Activated T-helper 2 cell treated with anti-CD3 and anti-CD28 coated beads, Interferon-gamma antibody, Interleukin-2, Interleukin-4, amounts not matched to agents 10 μg/mL and 5 μg/mL and 100 μg/mL, durations not matched to agents 14 hours and 24 hours and 36 hours (primary cell): ENCODE results near the gene GRID1. TPM values are rescaled to one million over a fixed set of nuclear protein-coding genes. Genes with fewer than 3 reads are reported as not detected.
"Not testable (repeated sequence)": the region's sequence is repeated elsewhere in the genome, so short reads cannot be mapped to it uniquely, and the experiment has no call there.

Experiments used
- DNase-seq: peaks from one replicate; pipeline ENCODE4 v3.0.0; 2021; ENCODE audit warnings: low spot score
- H3K27ac Mint-ChIP-seq: one replicate; pipeline ENCODE4 v1.8.0; 2021; ENCODE audit warnings: mixed read lengths
- H3K27me3 Mint-ChIP-seq: one replicate; pipeline ENCODE4 v1.8.0; 2021; ENCODE audit warnings: low read depth, mixed read lengths
- H3K36me3 Mint-ChIP-seq: one replicate; pipeline ENCODE4 v1.8.0; 2021; ENCODE audit warnings: low read depth, mixed read lengths
- H3K4me1 Mint-ChIP-seq: one replicate; pipeline ENCODE4 v1.8.0; 2021; ENCODE audit warnings: low read depth, mixed read lengths
- H3K4me3 Mint-ChIP-seq: one replicate; pipeline ENCODE4 v1.8.0; 2021; ENCODE audit warnings: low read depth, mild to moderate bottlenecking, moderate library complexity, mixed read lengths
- H3K9me3 Mint-ChIP-seq: one replicate; pipeline ENCODE4 v1.8.0; 2021; ENCODE audit warnings: mixed read lengths
- intact Hi-C: fragments of 100-400 bp; cut with micrococcal nuclease; formaldehyde crosslinking; loops from one replicate; pipeline ENCODE4 v1.15.1; 2023
- total RNA-seq: library from RNA; stranded (reverse); gene quantifications from 2 replicates; pipeline ENCODE4 v1.2.3, GENCODE V29; 2022

Gene GRID1
- total RNA-seq, 1 donor from 2014 or later: not detected

DNA sequence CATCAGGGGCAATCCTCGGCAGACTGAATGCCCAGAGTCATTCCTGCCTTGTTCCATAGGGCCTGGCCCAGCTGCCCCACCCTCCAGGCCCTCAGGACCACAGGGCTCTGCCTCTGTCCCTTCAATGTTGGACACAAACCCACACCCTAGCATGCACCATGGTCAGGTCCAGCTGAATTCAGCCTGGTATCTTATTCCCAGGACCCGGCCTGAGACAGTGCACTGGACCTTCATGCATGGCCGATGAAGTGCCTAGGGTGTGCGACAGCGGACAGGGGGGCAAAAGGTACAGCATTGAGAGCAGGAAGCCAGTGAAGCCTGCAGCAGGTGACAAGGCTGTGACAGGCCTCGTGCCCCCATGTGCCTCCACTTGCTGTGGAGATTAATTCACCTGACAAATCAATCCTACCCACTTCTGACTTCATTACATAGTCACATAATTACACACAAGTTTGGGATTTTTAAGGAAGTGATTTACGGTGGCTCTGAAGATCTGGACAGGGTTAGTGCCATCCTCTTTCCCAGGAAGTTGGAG, 261.9 kb downstream of the GRID1 start:
- H3K4me1 Mint-ChIP-seq: no peaks in the 10 kb centered on the region
- no peaks in the 10 kb centered on the region for H3K9me3 Mint-ChIP-seq
- DNase-seq: no peak
- intact Hi-C loops: no loop called here
- no peaks in the 10 kb centered on the region for H3K36me3 Mint-ChIP-seq
- no peak overlapping the region for H3K4me3 Mint-ChIP-seq
- no peaks in the 10 kb centered on the region for H3K27me3 Mint-ChIP-seq
- H3K27ac Mint-ChIP-seq: no peak overlapping the region

DNA sequence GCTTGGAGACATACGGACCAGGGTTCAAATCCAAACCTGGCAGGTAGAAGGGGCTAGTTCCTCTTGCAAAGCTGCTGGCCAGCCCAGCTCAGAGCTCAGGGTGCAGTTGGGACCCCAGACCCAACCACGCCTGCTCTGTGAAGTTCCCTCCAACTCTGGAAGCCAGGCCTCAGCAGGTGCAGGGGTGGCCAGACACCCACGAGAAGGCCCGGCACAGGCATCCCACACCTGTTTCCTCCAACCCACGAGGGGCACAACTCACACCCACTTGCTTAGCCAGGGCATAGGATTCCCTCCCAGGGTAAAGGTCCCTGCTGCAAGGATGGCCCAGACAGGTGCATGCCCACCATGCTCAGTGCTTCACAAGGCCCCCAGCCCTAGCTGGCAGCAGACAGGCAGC, 262.4 kb downstream of the GRID1 start:
- Mint-ChIP-seq H3K9me3 (no peaks in the 10 kb centered on the region), H3K4me1 (no peaks in the 10 kb centered on the region), H3K36me3 (no peaks in the 10 kb centered on the region), H3K27ac (no peak overlapping the region), H3K4me3 (no peak overlapping the region), H3K27me3 (no peaks in the 10 kb centered on the region)
- intact Hi-C loops: no loop called here
- DNase-seq: no peak

DNA sequence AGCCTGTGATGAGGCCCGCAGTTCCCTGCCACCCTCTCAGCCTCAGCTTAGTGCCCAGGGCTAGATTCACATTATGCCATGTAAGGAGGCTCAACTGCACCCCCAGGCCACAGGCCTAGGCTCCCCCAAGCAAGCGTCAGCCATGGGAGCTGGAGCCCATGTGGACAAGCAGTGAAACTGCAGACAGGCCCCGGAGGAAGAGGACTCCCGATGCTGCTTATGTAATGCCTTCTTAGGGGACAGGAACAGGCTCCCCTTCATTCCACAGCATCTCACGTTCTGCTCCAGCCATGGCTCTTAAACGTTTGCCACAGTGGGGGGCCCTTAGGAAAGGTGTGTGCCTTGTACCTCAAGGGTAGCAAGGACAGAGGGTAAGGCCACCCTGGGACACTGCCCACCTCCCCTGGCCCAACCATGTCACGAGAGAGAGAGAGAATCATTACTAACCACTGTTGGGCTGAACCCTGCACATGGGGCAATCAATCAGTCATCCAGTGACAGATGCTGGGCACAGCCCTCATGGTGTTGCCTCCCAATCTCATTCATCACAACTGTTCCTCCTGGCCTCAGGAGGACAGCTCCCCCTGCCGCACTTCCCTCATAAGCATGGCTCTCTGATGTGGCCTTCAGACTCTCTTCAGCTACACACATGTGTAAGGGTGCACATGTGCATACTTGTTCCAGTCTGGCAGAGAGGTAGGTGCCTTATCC, 263.0 kb downstream of the GRID1 start:
- Mint-ChIP-seq H3K27ac (no peak overlapping the region), H3K36me3 (no peaks in the 10 kb centered on the region), H3K9me3 (no peaks in the 10 kb centered on the region), H3K4me3 (no peak overlapping the region), H3K4me1 (no peaks in the 10 kb centered on the region), H3K27me3 (peaks cover 3% of the 10 kb centered on the region)
- no peak for DNase-seq
- intact Hi-C loops: no loop called here

DNA sequence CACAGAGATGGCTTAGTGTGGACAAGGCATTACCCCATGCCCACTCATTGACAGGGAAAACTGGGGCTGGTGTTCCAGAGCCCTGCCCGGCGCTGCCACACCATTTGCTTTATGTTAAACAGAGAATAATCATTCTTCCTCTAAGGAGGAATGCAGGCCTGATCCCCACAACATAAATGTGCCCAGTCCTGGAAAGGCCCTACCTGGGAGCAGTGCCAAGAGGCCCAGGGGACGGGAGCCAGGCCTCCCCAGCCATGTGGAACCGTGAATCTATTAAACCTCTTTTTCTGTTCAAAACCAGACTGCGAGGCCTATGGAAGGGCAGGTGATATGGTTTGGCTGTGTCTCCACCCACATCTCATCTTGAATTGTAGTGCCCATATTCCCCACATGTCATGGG, 264.1 kb downstream of the GRID1 start:
- Mint-ChIP-seq H3K36me3 (no peaks in the 10 kb centered on the region), H3K4me3 (no peak overlapping the region), H3K9me3 (no peaks in the 10 kb centered on the region), H3K27me3 (peaks cover 6% of the 10 kb centered on the region), H3K4me1 (no peaks in the 10 kb centered on the region), H3K27ac (no peak overlapping the region)
- intact Hi-C loops: no loop called here
- no peak for DNase-seq

DNA sequence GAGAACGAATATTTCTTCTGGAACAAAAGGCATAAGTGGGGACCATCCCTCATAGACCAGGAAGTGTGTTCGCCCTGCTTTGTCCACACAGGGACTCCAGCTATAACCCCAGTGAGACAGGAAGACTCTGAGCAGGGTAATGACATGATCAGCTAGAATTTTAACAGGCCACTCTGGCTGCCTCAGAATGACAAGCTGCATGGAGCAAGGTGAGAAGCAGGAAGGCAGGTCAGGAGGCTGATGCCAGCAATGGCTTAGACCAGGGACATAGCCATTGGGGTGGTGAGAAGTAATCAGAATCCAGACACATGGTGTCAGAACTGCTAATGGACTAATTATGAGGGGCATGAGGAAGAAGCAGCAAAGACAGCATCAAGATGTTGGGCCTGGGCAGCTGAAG, 264.6 kb downstream of the GRID1 start:
- intact Hi-C loops: no loop called here
- no peaks in the 10 kb centered on the region for H3K9me3 Mint-ChIP-seq
- no peak overlapping the region for H3K27ac Mint-ChIP-seq

DNA sequence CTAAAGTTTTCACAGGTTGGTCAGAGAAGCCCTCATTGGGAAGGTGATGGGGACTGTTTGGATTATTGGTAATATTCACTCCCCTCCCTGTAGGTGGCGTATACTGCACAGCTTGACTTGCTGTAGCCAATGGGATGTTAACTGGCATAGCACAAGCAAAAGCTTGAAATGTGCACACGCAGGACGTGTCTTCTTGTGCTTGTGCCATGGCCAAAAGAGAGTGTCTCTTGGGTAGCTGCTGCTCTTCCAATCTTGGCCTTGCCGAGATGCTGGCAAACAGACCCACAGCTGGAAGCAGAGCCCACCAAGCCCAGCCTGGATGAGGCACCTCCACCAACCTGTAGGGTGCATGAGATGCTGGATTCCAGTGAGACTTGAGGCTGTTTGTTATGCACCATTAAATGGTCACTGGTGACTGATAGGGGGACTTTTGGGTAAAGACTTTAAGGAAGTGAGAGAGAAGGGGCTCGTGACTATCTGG, 266.0 kb downstream of the GRID1 start:
- Mint-ChIP-seq H3K36me3 (no peaks in the 10 kb centered on the region), H3K4me3 (no peak overlapping the region), H3K27me3 (peaks cover 6% of the 10 kb centered on the region), H3K4me1 (no peaks in the 10 kb centered on the region), H3K27ac (no peak overlapping the region), H3K9me3 (no peaks in the 10 kb centered on the region)
- intact Hi-C loops: loop anchor here (1.0 kb wide), 1 partner anchor 277 kb away; no protein-coding TSS in a partner anchor
- no peak for DNase-seq

More for the DNA sequence above, 264.6 kb downstream of the GRID1 start:
- H3K4me3 Mint-ChIP-seq: no peak overlapping the region
- peaks cover 6% of the 10 kb centered on the region for H3K27me3 Mint-ChIP-seq
- H3K4me1 Mint-ChIP-seq: no peaks in the 10 kb centered on the region
- no peaks in the 10 kb centered on the region for H3K36me3 Mint-ChIP-seq
- no peak for DNase-seq

DNA sequence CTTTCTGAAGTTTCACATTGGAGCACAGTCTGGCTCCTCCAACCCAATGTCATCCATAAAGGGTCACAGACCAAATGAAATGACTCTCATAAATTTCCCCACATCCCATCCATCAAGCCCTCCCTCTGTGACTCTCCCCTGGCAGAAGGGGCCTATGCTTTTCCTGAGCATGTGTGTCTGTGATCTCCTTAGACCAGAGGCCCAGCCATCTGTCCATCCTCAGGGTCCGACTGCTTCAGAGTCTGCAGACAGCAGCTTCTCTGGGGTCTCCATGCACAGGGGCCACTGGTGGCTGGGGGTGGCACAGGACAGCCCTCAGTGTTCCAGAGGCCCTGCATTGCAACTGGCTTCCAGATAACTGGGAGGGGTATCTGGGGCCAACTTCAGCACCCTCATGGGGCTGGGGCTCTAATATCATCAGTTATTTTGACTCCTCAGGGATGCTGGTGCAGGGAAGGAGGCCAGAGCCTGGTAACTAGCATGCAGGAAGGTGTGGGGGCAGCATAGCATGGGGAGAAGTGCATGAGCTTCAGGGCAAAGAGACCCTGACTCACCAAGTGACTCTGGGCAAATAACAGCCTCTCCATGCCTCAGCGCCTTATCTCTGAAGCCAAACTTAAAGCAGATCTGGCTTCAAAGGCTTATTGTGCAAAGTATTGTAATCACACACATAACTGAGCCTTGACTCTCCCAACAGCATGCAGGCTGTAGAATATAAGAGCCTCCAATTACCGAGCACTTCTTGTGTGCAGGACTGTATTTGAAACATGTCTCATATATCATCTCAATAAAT, 266.9 kb downstream of the GRID1 start:
- Mint-ChIP-seq H3K4me3 (no peak overlapping the region), H3K27me3 (peaks cover 8% of the 10 kb centered on the region), H3K36me3 (no peaks in the 10 kb centered on the region), H3K27ac (no peak overlapping the region), H3K9me3 (no peaks in the 10 kb centered on the region), H3K4me1 (no peaks in the 10 kb centered on the region)
- no peak for DNase-seq
- intact Hi-C loops: loop anchor here (1.0 kb wide), 1 partner anchor 278 kb away; no protein-coding TSS in a partner anchor

DNA sequence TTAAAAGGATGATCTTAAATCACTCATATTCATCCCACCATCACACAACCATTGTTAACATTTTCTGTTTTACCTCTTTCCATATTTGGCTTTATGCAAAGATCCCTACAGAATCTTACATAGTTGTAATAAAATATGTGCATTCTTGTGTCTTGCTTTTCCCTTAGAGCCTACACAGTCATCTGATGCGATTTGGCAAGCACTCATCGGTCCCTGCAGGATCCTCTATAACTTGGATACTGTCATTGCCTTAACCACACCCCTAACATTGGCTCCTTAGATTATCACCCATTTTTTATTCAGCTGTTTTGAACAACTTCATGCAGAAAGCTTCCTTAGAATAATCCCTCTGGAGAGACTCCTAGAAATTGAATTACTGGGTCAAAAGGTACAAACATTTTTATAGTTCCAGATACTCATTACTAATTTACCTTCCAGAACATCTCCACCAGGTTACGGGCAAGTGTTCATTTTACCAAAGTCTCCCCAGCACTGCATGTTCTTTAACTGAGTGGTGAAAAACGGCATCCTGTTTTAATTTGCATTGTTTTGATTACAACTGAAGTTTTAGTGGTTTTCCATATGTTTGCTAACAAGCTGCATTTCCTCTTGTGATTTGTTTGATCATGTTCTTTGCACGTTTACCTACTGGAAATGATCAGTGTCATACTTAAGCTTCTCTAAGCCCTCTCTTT, 268.3 kb downstream of the GRID1 start:
- intact Hi-C loops: no loop called here
- DNase-seq: no peak

DNA sequence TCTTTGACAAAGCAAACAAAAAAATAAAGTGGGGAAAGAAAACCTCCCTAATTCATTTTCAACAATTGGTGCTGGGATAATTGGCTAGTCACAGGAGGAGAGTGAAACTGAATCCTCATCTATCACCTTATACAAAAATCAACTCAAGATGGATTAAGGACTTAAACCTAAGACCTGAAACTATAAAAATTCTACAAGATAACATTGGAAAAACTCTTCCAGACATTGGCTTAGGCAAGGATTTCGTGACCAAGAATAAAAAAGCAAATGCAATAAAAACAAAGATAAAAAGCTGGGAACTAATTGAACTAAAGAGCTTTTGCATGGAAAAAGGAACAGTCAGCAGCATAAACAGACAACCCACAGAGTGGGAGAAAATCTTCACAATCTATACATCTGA, 271.5 kb downstream of the GRID1 start:
- H3K4me3 Mint-ChIP-seq, H3K36me3 Mint-ChIP-seq, H3K27ac Mint-ChIP-seq, H3K4me1 Mint-ChIP-seq, H3K9me3 Mint-ChIP-seq, DNase-seq, intact Hi-C loops: not testable (repeated sequence)
- peaks cover 13% of the 10 kb centered on the region for H3K27me3 Mint-ChIP-seq

More for the DNA sequence above, 268.3 kb downstream of the GRID1 start:
- Mint-ChIP-seq H3K36me3 (no peaks in the 10 kb centered on the region), H3K4me3 (no peak overlapping the region), H3K9me3 (no peaks in the 10 kb centered on the region), H3K4me1 (no peaks in the 10 kb centered on the region), H3K27ac (no peak overlapping the region), H3K27me3 (peaks cover 8% of the 10 kb centered on the region)

DNA sequence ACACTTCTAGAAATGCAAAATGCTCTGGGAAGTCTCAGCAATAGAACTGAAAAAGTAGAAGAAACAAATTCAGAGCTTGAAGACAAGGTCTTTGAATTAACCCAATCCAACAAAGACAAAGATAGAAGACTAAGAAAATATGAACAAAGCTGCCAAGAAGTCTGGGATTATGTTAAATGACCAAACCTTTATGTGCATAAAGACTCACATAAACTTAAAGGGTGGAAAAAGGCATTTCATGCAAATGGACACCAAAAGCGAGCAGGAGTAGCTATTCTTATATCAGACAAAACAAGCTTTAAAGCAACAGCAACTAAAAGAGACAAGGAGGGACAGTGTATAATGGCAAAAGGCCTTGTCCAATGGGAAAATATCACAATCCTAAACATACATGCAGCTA, 274.3 kb downstream of the GRID1 start:
- H3K36me3 Mint-ChIP-seq, H3K27ac Mint-ChIP-seq, H3K9me3 Mint-ChIP-seq, H3K4me3 Mint-ChIP-seq, H3K4me1 Mint-ChIP-seq, DNase-seq, intact Hi-C loops: not testable (repeated sequence)
- peaks cover 10% of the 10 kb centered on the region for H3K27me3 Mint-ChIP-seq

DNA sequence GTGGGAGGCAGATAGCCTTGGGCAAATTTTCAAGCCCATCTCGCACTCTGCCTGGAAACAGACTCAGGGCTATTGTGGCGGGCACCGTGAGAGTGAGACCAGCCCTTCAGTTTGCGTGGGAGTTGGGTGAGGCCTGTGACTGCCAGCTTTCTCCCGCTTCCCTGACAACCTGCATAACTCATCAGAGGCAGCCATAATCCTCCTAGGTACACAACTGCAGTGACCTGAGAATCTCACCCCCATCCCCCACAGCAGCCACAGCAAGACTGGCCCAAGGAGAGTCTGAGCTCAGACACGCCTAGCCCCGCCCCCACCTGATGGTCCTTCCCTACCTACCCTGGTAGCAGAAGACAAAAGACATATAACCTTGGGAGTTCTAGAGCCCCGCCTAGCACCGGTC, 275.4 kb downstream of the GRID1 start:
- intact Hi-C loops: no loop called here
- no peaks in the 10 kb centered on the region for H3K4me1 Mint-ChIP-seq
- no peak overlapping the region for H3K4me3 Mint-ChIP-seq
- H3K9me3 Mint-ChIP-seq: no peaks in the 10 kb centered on the region
- H3K36me3 Mint-ChIP-seq: no peaks in the 10 kb centered on the region
- H3K27ac Mint-ChIP-seq: no peak overlapping the region
- H3K27me3 Mint-ChIP-seq: peaks cover 10% of the 10 kb centered on the region
- no peak for DNase-seq

DNA sequence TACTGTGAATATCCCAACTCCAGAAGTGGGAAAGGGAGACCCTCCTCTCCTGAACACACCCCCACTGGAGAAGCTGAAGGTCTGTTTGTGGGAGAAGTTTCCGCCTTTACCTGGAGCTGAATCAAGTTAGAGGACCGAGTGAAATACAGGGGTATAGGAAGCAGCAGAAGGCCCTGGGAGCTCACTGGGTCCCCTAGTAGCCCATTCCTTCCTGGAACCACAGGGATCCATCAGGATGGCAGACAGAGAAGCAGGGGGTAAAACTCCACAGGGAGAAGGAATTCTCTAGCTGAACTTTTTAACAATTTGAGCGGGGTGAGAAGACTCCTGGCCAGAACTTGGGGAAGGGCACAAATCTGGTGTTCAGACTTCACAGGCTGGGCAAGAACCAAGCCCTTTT, 275.8 kb downstream of the GRID1 start:
- H3K27me3 Mint-ChIP-seq: peaks cover 10% of the 10 kb centered on the region
- intact Hi-C loops: no loop called here
- H3K4me1 Mint-ChIP-seq: no peaks in the 10 kb centered on the region
- DNase-seq: no peak
- no peak overlapping the region for H3K27ac Mint-ChIP-seq
- H3K9me3 Mint-ChIP-seq: no peaks in the 10 kb centered on the region
- H3K36me3 Mint-ChIP-seq: no peaks in the 10 kb centered on the region
- no peak overlapping the region for H3K4me3 Mint-ChIP-seq
